Measurements from ENCODE around the gene VPS4B.
"Not testable (repeated sequence)": the region's sequence is repeated elsewhere in the genome, so short reads cannot be mapped to it uniquely, and the experiment has no call there.

The VPS4B gene

DNA sequence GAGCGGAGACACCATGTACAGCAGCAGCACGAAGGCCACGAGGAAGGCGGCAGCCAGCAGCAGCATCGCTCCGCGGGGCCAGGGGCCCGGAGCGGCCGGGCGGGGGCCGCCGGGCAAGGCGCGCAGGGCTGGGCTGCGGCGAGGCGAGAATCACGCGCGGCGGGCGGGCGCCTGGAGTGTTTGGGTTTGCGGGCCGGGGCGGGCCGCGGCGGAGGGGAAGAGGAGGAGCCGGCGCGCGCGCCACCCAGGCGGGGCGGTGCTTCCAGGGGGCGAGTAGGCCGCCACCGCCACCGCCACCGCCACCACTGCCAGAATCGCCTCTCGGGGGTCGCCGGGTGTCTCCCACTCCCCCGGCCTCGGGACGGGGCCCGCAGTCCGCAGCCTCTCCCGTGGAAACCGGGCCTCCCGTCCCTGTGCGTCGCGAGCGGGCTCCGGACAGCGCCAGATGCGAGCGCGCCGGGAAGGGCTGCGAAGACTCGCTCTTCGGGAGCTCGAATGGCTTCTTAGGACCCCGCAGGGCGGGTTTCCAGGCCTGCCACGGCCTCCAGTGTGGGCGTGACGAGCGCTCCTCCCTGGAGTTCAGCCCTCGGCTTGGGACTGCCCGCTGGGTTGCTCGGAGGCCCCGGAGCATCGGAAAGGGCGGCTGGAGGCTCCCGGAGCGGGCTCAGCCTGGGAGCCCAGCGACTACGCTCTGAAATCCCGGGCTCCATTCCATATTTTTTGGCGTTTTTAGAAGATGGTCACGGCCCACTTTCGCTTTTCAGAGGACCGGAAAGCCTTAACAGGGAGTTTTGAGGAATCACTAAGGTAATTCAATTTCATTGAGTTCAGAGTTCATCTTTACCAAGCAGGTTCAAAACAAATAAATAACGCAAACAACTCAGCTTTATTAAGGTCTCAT, 55.0 kb downstream of the VPS4B start, which contains the start of gene KDSR:
TSS of gene KDSR (minus strand) at position 154 of the 901 bp plus-strand sequence. CDS start at position 66, 88 bp downstream.
- DNase-seq = peak; percentile 97

- DNase-seq = peak; percentile 57
Observed at GRCh38 chr18:63366213-63367052, 55.8 kb downstream of the VPS4B start.

GRCh38 chr18:63365876-63366212, 56.4 kb downstream of the VPS4B start:
- DNase-seq = no peak

GRCh38 chr18:63363951-63364350, 58.3 kb downstream of the VPS4B start:
- peak; percentile 12 for DNase-seq

- not testable (repeated sequence) for DNase-seq
Observed at GRCh38 chr18:63363420-63363819, 58.9 kb downstream of the VPS4B start.

DNA sequence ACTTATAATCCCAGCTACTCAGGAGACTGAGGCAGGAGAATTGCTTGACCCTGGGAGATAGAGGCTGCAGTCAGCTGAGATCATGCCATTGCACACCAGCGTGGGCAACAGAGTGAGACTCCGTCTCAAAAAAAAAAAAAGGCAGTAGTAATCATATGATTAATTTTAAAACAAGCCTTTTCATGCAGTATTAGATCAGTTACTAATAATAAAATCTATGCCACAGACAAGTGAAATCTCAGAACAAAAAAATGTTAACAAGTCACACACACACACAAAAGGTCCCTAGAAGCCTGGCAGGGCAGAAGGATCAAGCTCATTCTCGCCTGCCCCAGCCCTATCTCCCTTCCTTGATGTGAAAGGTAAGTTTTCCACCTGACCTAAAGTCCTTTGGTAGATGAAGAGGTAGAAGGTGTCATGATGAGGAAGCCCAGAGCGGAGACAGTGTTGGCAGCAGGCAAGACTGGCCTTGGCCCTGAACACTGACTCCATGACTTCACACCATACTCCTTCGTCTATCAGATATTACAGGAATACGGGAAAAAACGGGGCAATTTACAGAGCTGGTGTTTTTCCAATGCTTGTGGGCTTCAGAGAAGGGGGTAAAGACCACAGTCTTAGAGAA, 65.9 kb downstream of the VPS4B start:
- no peak for DNase-seq

DNA sequence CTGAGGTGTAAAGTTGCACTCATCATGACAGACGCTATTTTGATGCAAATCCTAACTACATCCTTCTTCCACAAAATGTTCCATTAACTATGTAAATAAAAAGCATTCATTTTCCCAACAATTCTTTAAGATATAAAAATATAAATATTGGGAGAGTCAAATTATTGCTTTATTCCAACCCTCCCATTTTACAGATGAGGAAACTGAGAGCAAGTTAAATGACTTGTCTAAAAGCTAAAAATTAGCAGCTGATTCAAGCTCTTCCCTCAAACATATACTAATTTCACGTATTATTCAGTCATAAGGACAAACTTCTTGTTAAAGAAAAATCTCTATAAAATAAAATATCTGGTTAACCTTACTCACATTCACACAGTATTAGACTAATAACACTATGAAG, 72.0 kb downstream of the VPS4B start:
- no peak for DNase-seq

GRCh38 chr18:63348508-63349136, 73.7 kb downstream of the VPS4B start:
- no peak for DNase-seq

GRCh38 chr18:63346480-63347183, 75.6 kb downstream of the VPS4B start:
- DNase-seq = no peak

DNA sequence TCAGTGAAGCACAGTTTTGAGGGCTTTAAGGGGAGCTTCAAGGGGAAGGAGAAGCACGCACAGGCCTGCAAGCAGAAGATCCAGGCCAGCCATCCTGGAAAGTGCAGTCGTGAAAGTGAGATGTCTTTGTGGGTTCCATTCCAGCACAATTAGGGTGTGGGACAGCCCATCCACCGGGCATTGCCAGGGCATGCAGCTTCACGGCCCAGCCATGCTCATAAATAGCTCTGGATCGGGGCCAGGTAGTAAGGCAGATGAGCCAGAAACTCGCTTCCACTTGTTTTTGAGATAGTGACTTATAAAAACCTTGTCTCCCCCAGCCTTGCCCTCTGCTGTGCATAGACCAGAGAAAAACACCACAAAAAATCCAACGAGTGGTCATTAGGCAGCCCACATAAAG, 76.2 kb downstream of the VPS4B start:
- no peak for DNase-seq

- DNase-seq = no peak
Observed at GRCh38 chr18:63344918-63345317, 77.4 kb downstream of the VPS4B start.

GRCh38 chr18:63344263-63344662, 78.0 kb downstream of the VPS4B start:
- DNase-seq = no peak

- peak; percentile 18 for DNase-seq
Observed at GRCh38 chr18:63342206-63342605, 80.1 kb downstream of the VPS4B start.

- peak; percentile 55 for DNase-seq
Observed at GRCh38 chr18:63339920-63340484, 82.3 kb downstream of the VPS4B start.
